Posterior cingulate gyrus (tissue), 11 donors: ENCODE results near the gene CCNYL1.
A peak's percentile ranks its signal among the peaks of the same experiment; 100 is the strongest.

Experiments used
- DNase-seq, 10 donors: peaks; one replicate each; pipeline versions ENCODE4 v3.0.0 to v3.0.0-alpha.2; 2020 to 2021; ENCODE audit warnings: mixed read lengths in 3 of 10
- intact Hi-C: fragments of 100-400 bp; cut with DNase I; formaldehyde crosslinking; loops from one replicate; pipeline ENCODE4 v1.15.1; 2023

The CCNYL1 gene

GRCh38 chr2:207762146-207762545 is 50.7 kb downstream of the CCNYL1 start:
- no peak for DNase-seq
- intact Hi-C loops: no loop called here

- intact Hi-C loops: no loop called here
These were observed 52.0 kb downstream of the CCNYL1 start for GRCh38 chr2:207763303-207763917.

GRCh38 chr2:207764096-207764630 is 52.7 kb downstream of the CCNYL1 start:
- intact Hi-C loops: no loop called here
- no peak for DNase-seq

More at GRCh38 chr2:207763303-207763917, 52.0 kb downstream of the CCNYL1 start:
- DNase-seq: no peak

- intact Hi-C loops: loop anchor here (5.0 kb wide), 2 partner anchors 257 to 272 kb away; no protein-coding TSS in a partner anchor
These were observed 54.1 kb downstream of the CCNYL1 start for GRCh38 chr2:207765547-207765946.

GRCh38 chr2:207766041-207766551 is 54.7 kb downstream of the CCNYL1 start:
- intact Hi-C loops: loop anchor here (5.0 kb wide), 2 partner anchors 256 to 271 kb away; no protein-coding TSS in a partner anchor
- no peak for DNase-seq

More at GRCh38 chr2:207765547-207765946, 54.1 kb downstream of the CCNYL1 start:
- DNase-seq: no peak

GRCh38 chr2:207766697-207767460 is 55.4 kb downstream of the CCNYL1 start:
- DNase-seq: peak in 4 of 10 donors; percentile 17 to 86 (median 72)
- intact Hi-C loops: loop anchor here (5.0 kb wide), 2 partner anchors 255 to 270 kb away; no protein-coding TSS in a partner anchor

GRCh38 chr2:207767461-207768167 is 56.2 kb downstream of the CCNYL1 start:
- intact Hi-C loops: loop anchor here (2.0 to 5.0 kb wide), 4 partner anchors 45 to 270 kb away; no protein-coding TSS in a partner anchor
- DNase-seq: peak in 6 of 10 donors; percentile 35 to 87 (median 62)

GRCh38 chr2:207768168-207768865 is 56.9 kb downstream of the CCNYL1 start:
- peak in 6 of 10 donors; percentile 12 to 89 (median 60) for DNase-seq
- intact Hi-C loops: loop anchor here (2.0 to 5.0 kb wide), 4 partner anchors 44 to 269 kb away; no protein-coding TSS in a partner anchor

GRCh38 chr2:207768866-207769596 is 57.6 kb downstream of the CCNYL1 start:
- DNase-seq: peak in 2 of 10 donors; percentile 17 to 73
- intact Hi-C loops: loop anchor here (2.0 to 5.0 kb wide), 4 partner anchors 44 to 268 kb away; no protein-coding TSS in a partner anchor

GRCh38 chr2:207770602-207771404 is 59.4 kb downstream of the CCNYL1 start:
- intact Hi-C loops: no loop called here
- DNase-seq: peak in 1 of 10 donors; percentile 71

- intact Hi-C loops: no loop called here
- DNase-seq: no peak
These were observed 60.0 kb downstream of the CCNYL1 start for GRCh38 chr2:207771421-207771820.

- peak in 1 of 10 donors; percentile 88 for DNase-seq
- intact Hi-C loops: no loop called here
These were observed 60.8 kb downstream of the CCNYL1 start for GRCh38 chr2:207772081-207772843.

GRCh38 chr2:207772844-207773205 is 61.4 kb downstream of the CCNYL1 start:
- intact Hi-C loops: no loop called here
- no peak for DNase-seq

GRCh38 chr2:207775473-207775872 is 64.0 kb downstream of the CCNYL1 start:
- intact Hi-C loops: no loop called here
- DNase-seq: no peak

- intact Hi-C loops: no loop called here
- no peak for DNase-seq
These were observed 65.7 kb downstream of the CCNYL1 start for GRCh38 chr2:207777124-207777523.

- intact Hi-C loops: no loop called here
- no peak for DNase-seq
These were observed 67.0 kb downstream of the CCNYL1 start for GRCh38 chr2:207778298-207778882.

- intact Hi-C loops: no loop called here
- no peak for DNase-seq
These were observed 68.1 kb downstream of the CCNYL1 start for GRCh38 chr2:207779523-207779922.
